Thyroid gland (tissue), 4 donors: ENCODE measurements around the gene CREB5. TPM values are rescaled to one million over a fixed set of nuclear protein-coding genes. Genes with fewer than 3 reads are reported as not detected.

Experiments
- DNase-seq, 2 donors: peaks; one replicate each; pipeline ENCODE4 v3.0.0-alpha.2; 2019
- H3K27ac ChIP-seq, 3 donors: fragments of 200-600 bp; sonication (generic); 1 replicate in 2 of 3; 2 replicates in 1 of 3; pipeline ENCODE4 v1.5.1; 2016 to 2019; ENCODE audit warnings: mild to moderate bottlenecking in 1 of 3, moderate library complexity in 1 of 3
- H3K27me3 ChIP-seq: fragments of 200-600 bp; sonication (generic); one replicate; pipeline ENCODE4 v1.5.1; 2019
- H3K36me3 ChIP-seq, 2 donors: fragments of 200-600 bp; sonication (generic); one replicate each; pipeline ENCODE4 v1.5.1; 2016 to 2019
- H3K4me1 ChIP-seq, 2 donors: fragments of 200-600 bp; sonication (generic); one replicate each; pipeline ENCODE4 v1.5.1; 2017 to 2019
- H3K4me3 ChIP-seq, 3 donors: fragments of 200-600 bp; sonication (generic); replicated peaks in 1 of 3; 1 replicate in 2 of 3; 2 replicates in 1 of 3; pipeline ENCODE4 v1.5.1; 2016; ENCODE audit warnings: mild to moderate bottlenecking in 1 of 3
- H3K9me3 ChIP-seq: fragments of 200-600 bp; sonication (generic); one replicate; pipeline ENCODE4 v1.5.1; 2017
- POLR2A ChIP-seq, 2 donors: fragments of 450-650 bp; IDR thresholded peaks; one replicate each; pipeline ENCODE4 v1.6.1; 2017; ENCODE audit warnings: antibody characterized with exemption in 2 of 2, mild to moderate bottlenecking in 2 of 2, moderate library complexity in 1 of 2
- WGBS, 2 donors: methylation state at CpG; one replicate each; pipeline ENCODE4 v1.1.5; 2017; 5-methylcytosine and 5-hydroxymethylcytosine counted together
- intact Hi-C: fragments of 100-400 bp; cut with DNase I; formaldehyde crosslinking; loops from one replicate; pipeline ENCODE4 v1.15.1; 2023
- total RNA-seq, 4 donors: library from RNA; depleted of rRNA; stranded (reverse); fragments of >200 nt; gene quantifications; one replicate each; pipeline ENCODE4 v1.2.3, GENCODE V29; 2016
- TF ChIP-seq, protein P1 (sequence below), 6 experiments: fragments of 200-600 bp in 3 of 6; fragments of 450-650 bp in 3 of 6; sonication (generic) in 3 of 6; IDR thresholded peaks; one replicate each; pipeline ENCODE4 v1.5.1; 2016 to 2019; ENCODE audit warnings: antibody characterized with exemption in 6 of 6, mild to moderate bottlenecking in 2 of 6, inconsistent platforms in 1 of 6, moderate library complexity in 1 of 6

CREB5 gene
- total RNA-seq, 4 donors from 2014 or later, result 2.5 to 13.6 (median 6.5) TPM

DNA sequence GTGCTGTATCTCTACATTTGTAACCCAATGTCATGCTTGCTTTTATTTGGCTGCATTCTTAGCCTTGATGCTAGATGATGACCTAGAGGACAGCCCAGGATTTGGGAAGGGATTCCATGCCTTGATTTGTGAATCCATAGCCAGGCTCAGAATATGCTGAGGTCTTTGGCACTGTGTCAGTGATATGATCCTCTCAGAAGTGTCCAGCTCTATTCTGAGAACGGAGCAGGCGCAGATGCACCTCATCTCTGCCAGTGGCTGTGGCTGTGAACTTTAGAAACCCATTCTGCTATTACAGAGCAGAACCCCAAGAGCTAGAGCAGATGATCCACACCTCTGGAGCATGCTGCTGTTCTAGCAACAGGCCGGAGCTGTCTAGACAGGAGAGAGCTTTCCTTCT lies 333.0 kb downstream of the CREB5 start:
- no peak overlapping the region for H3K4me3 ChIP-seq
- no peaks in the 10 kb centered on the region for H3K4me1 ChIP-seq
- intact Hi-C loops, result no loop called here
- 96 to 100% methylated on average over 3 of the region's 3 CpGs for WGBS, 2 donors
- TF ChIP-seq POLR2A (IDR thresholded peaks at IDR 0.05), result no peak
- TF ChIP-seq, protein P1, sequence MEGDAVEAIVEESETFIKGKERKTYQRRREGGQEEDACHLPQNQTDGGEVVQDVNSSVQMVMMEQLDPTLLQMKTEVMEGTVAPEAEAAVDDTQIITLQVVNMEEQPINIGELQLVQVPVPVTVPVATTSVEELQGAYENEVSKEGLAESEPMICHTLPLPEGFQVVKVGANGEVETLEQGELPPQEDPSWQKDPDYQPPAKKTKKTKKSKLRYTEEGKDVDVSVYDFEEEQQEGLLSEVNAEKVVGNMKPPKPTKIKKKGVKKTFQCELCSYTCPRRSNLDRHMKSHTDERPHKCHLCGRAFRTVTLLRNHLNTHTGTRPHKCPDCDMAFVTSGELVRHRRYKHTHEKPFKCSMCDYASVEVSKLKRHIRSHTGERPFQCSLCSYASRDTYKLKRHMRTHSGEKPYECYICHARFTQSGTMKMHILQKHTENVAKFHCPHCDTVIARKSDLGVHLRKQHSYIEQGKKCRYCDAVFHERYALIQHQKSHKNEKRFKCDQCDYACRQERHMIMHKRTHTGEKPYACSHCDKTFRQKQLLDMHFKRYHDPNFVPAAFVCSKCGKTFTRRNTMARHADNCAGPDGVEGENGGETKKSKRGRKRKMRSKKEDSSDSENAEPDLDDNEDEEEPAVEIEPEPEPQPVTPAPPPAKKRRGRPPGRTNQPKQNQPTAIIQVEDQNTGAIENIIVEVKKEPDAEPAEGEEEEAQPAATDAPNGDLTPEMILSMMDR (IDR thresholded peaks at IDR 0.05), result no peak
- H3K36me3 ChIP-seq, result no peaks in the 10 kb centered on the region
- no peaks in the 10 kb centered on the region for H3K9me3 ChIP-seq
- H3K27me3 ChIP-seq, result no peaks in the 10 kb centered on the region
- no peak for DNase-seq
- H3K27ac ChIP-seq, result no peak overlapping the region

DNA sequence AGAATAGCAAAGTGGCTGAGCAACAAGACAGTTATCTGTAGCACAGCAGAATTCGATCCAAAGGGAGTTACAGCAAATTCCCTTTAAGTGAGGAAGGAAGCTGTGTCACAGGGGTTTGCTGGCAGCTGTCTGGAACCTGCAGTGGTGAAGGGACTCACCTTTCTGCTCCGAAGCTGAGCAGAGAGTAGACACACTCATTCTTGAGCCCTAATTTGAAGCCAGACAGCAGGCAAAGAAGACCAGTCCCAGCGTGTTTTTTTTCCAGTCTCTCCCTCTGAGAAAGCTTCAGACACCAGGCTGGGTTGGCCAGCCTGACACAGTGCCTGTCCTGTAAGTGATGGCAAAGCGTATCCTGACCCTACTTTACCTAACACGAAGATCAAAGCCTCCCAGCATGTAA lies 335.1 kb downstream of the CREB5 start:
- TF ChIP-seq, protein P1 (IDR thresholded peaks at IDR 0.05), result no peak
- no peak for TF ChIP-seq POLR2A (IDR thresholded peaks at IDR 0.05)
- WGBS, 2 donors, result 71 to 76% methylated on average over 5 of the region's 5 CpGs
- H3K27ac ChIP-seq, result no peak overlapping the region
- H3K9me3 ChIP-seq, result no peaks in the 10 kb centered on the region
- no peak for DNase-seq
- H3K4me1 ChIP-seq, result no peaks in the 10 kb centered on the region
- H3K4me3 ChIP-seq, result no peak overlapping the region
- intact Hi-C loops, result no loop called here
- no peaks in the 10 kb centered on the region for H3K36me3 ChIP-seq
- no peaks in the 10 kb centered on the region for H3K27me3 ChIP-seq

DNA sequence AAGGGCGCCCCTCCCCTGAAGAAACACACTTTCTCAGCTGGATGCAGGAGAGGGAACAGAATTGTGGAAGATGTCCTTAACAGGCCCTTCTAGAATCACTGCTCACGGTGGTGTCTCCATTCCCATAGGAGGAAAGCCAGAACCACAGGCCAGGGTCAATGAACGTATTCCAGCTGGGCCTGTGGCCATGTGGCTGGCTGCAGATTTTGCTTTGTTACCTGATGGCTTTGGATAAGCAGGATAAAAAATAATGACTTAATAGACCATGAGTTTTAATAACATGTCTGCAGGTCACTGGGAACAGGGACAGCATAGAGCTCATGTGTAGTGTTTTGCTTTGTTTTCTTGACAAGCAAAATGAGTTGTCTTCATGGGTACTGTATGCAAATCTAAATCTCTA lies 335.5 kb downstream of the CREB5 start:
- Histone ChIP-seq H3K27ac (no peak overlapping the region), H3K4me1 (no peaks in the 10 kb centered on the region), H3K9me3 (no peaks in the 10 kb centered on the region), H3K36me3 (no peaks in the 10 kb centered on the region), H3K4me3 (no peak overlapping the region), H3K27me3 (no peaks in the 10 kb centered on the region)
- intact Hi-C loops, result no loop called here
- no peak for DNase-seq
- WGBS, 2 donors, result 63 to 80% methylated on average over 3 of the region's 3 CpGs
- TF ChIP-seq, protein P1 (IDR thresholded peaks at IDR 0.05), result no peak
- no peak for TF ChIP-seq POLR2A (IDR thresholded peaks at IDR 0.05)

DNA sequence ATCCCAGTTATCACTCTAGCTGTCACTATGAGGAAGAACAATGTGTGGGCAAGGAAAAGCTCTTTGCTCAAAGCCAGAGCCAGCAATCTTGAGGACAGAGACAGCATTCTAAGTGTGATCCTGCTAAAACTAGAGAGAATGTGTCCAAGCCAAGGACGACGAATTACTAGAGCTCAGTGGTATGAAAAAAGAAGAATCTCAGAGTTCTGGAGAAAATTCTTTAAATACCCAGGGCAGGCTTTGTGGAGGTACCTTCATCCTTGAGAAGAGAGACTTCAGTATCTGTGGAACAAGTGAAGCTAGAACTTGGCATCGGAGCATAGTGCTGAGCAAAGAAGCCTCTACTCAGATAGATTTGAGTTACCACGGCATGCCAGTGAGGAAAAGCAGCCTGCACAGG lies 336.0 kb downstream of the CREB5 start:
- intact Hi-C loops, result no loop called here
- H3K27ac ChIP-seq, result no peak overlapping the region

DNA sequence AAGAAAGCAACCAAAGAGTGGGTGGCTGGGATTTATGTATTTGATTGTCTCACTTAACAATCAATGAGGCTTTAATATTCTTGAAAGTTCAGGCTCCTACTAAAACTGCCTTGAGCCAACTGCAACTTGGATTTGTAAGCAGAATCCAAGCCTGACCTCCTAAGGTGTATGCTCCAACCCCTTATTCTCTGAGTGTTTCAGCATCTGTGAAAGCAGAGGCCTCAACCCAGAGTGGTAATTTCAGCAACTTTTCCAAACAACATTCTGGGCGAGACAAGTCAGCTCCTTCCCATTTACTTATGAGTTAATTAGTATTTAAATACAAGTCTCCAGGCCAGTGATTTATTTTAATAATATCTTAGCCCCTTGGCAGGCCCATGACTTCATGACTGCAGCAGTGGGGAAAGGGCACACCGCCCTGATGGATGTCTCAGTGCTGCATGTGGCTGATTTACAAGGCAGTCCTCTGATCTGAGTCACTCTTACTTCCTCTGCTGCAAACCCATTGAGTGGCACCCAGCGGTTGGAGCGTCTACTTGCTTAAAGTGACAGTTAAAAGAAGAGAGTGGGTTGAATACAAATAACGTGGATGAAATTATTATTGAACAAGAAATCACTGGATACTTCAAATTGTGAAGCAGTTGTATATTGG lies 336.7 kb downstream of the CREB5 start:
- H3K27me3 ChIP-seq, result no peaks in the 10 kb centered on the region
- H3K9me3 ChIP-seq, result no peaks in the 10 kb centered on the region
- no peaks in the 10 kb centered on the region for H3K4me1 ChIP-seq
- TF ChIP-seq, protein P1 (IDR thresholded peaks at IDR 0.05), result no peak
- no peak for TF ChIP-seq POLR2A (IDR thresholded peaks at IDR 0.05)
- H3K36me3 ChIP-seq, result no peaks in the 10 kb centered on the region
- DNase-seq, result no peak
- H3K27ac ChIP-seq, result no peak overlapping the region
- H3K4me3 ChIP-seq, result no peak overlapping the region
- 92 to 95% methylated on average over 5 of the region's 5 CpGs for WGBS, 2 donors
- intact Hi-C loops, result no loop called here

More for the DNA sequence above, 336.0 kb downstream of the CREB5 start:
- Histone ChIP-seq H3K4me3 (no peak overlapping the region), H3K27me3 (no peaks in the 10 kb centered on the region), H3K9me3 (no peaks in the 10 kb centered on the region), H3K4me1 (no peaks in the 10 kb centered on the region), H3K36me3 (no peaks in the 10 kb centered on the region)
- TF ChIP-seq, protein P1 (IDR thresholded peaks at IDR 0.05), result no peak
- no peak for TF ChIP-seq POLR2A (IDR thresholded peaks at IDR 0.05)
- DNase-seq, result no peak
- 89 to 94% methylated on average over 4 of the region's 4 CpGs for WGBS, 2 donors
